DND-41 (cell line): Measurements from ENCODE around the gene RBFOX1.

ENCODE experiments used
- ATAC-seq: fragments of 200-7000 bp; cut with Tn5 transposase; 3 replicates; pipeline ENCODE4 v1.9.1; 2021; ENCODE audit warnings: low read depth; ENCODE audit not compliant: insufficient read depth
- DNase-seq: peaks from one replicate; pipeline ENCODE4 v3.0.0-alpha.2; 2020
- H2AFZ ChIP-seq: 2 replicates; pipeline ENCODE4 v1.6.0; 2012; ENCODE audit warnings: low read depth, low read length
- H3K27ac ChIP-seq: 2 replicates; pipeline ENCODE4 v1.5.1; 2012; ENCODE audit warnings: low read length, inconsistent platforms
- H3K27me3 ChIP-seq: fragments of 200-600 bp; sonication (generic); 2 replicates; pipeline ENCODE4 v1.6.0; 2012; ENCODE audit warnings: low read length, mild to moderate bottlenecking, inconsistent platforms; ENCODE audit not compliant: insufficient read depth, poor library complexity
- H3K36me3 ChIP-seq: 2 replicates; pipeline ENCODE4 v1.5.1; 2012; ENCODE audit warnings: low read length, inconsistent platforms; ENCODE audit not compliant: insufficient read depth
- H3K4me1 ChIP-seq: 2 replicates; pipeline ENCODE4 v1.5.1; 2012; ENCODE audit warnings: mild to moderate bottlenecking, low read length; ENCODE audit not compliant: insufficient read depth
- H3K4me2 ChIP-seq: 2 replicates; pipeline ENCODE4 v1.6.0; 2012; ENCODE audit warnings: mild to moderate bottlenecking, moderate library complexity, low read length, inconsistent platforms; ENCODE audit not compliant: insufficient read depth
- H3K4me3 ChIP-seq, 2 experiments: fragments of 200-600 bp in 1 of 2; shearing (Covaris generic) in 1 of 2; 2 replicates each; pipeline ENCODE4 v1.5.1; 2012 to 2016; ENCODE audit warnings: inconsistent platforms in 2 of 2, low read length in 2 of 2, mild to moderate bottlenecking in 2 of 2, low read depth in 1 of 2, moderate library complexity in 1 of 2
- H3K79me2 ChIP-seq: 2 replicates; pipeline ENCODE4 v1.6.0; 2012; ENCODE audit warnings: low read length, inconsistent platforms; ENCODE audit not compliant: insufficient read depth
- H3K9ac ChIP-seq: 2 replicates; pipeline ENCODE4 v1.6.0; 2012; ENCODE audit warnings: low read depth, mild to moderate bottlenecking, inconsistent platforms, low read length, moderate library complexity
- H3K9me3 ChIP-seq: 2 replicates; pipeline ENCODE4 v1.5.1; 2012; ENCODE audit warnings: low read length, moderate library complexity, mild to moderate bottlenecking, inconsistent platforms; ENCODE audit not compliant: insufficient read depth, severe bottlenecking
- H4K20me1 ChIP-seq: 2 replicates; pipeline ENCODE4 v1.6.0; 2012; ENCODE audit warnings: low read length; ENCODE audit not compliant: insufficient read depth
- CTCF ChIP-seq: IDR thresholded peaks from 2 replicates; pipeline ENCODE4 v1.5.1; 2012; ENCODE audit warnings: borderline replicate concordance, low read length, moderate library complexity, mild to moderate bottlenecking; ENCODE audit not compliant: poor library complexity, severe bottlenecking; ENCODE audit errors: extremely low read depth
- EZH2 ChIP-seq: IDR thresholded peaks from 3 replicates; pipeline ENCODE4 v1.6.1; 2012; ENCODE audit warnings: borderline replicate concordance, low read depth, mild to moderate bottlenecking, moderate library complexity, low read length, inconsistent platforms; ENCODE audit not compliant: severe bottlenecking

The RBFOX1 gene

GRCh38 chr16:7373776-7374175, 41.1 kb downstream of the RBFOX1 start:
- Histone ChIP-seq H3K4me2 (no peak overlapping the region), H4K20me1 (no peaks in the 10 kb centered on the region)

DNA sequence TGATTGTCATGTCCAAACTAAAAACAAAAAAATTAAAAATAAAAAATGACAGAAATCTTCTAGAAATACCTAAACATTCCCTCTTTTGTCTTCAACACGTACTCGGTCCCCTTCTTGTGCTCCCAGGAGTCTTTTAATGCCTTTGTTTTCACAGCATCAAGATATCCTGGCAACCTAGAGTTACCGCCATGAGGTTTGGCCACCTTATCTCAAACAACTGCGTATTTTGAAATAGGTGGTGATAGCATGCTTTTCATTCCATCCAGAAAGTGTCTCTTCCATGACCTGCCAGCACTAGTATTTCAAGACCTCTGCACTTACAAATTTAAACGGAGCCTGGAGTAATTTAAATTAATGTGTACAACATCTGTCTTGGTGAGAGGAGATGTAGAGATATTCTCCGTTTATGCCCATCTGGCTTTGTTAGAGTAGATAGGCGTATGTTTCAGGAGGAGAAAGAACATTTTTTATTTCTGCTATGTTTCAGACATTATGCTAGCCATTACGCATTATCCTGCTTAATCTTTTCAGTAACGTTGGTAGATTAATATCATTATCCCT, 42.0 kb downstream of the RBFOX1 start:
- H3K27me3 ChIP-seq: no peaks in the 10 kb centered on the region
- H3K27ac ChIP-seq: no peak overlapping the region
- no peak overlapping the region for H3K9ac ChIP-seq
- H3K4me3 ChIP-seq: no peak overlapping the region
- H4K20me1 ChIP-seq: no peaks in the 10 kb centered on the region
- no peak overlapping the region for H2AFZ ChIP-seq
- no peak overlapping the region for H3K4me2 ChIP-seq
- TF ChIP-seq CTCF (no peak), EZH2 (no peak)
- no peaks in the 10 kb centered on the region for H3K79me2 ChIP-seq
- no peaks in the 10 kb centered on the region for H3K36me3 ChIP-seq
- DNase-seq (no peak), ATAC-seq (no peak)
- H3K4me1 ChIP-seq: no peaks in the 10 kb centered on the region
- no peaks in the 10 kb centered on the region for H3K9me3 ChIP-seq

More at GRCh38 chr16:7373776-7374175, 41.1 kb downstream of the RBFOX1 start:
- TF ChIP-seq EZH2: no peak
- no peak for TF ChIP-seq CTCF
- Histone ChIP-seq H3K4me1 (no peaks in the 10 kb centered on the region), H3K4me3 (no peak overlapping the region), H3K9me3 (no peaks in the 10 kb centered on the region), H3K27ac (no peak overlapping the region), H3K79me2 (no peaks in the 10 kb centered on the region), H2AFZ (no peak overlapping the region), H3K27me3 (no peaks in the 10 kb centered on the region), H3K36me3 (no peaks in the 10 kb centered on the region), H3K9ac (no peak overlapping the region)
- ATAC-seq (no peak), DNase-seq (no peak)

DNA sequence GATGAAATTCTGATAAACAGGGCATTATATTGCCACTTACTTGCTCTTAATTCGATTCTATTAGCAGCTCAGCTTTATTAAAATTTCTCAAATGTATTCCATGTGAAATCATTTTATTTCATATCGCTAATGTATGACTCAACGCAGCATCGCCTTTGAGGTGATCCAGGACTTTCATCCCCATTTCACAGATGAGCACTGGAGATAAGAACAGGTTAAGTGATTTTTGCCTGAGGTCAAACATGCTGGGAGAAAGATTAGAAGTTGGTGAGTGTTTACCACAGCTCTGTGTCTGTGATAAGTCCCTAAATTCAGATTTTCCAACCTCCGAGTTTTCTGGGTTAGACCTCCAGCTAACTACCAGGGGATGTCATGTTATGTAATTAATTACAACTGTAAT, 43.6 kb downstream of the RBFOX1 start:
- Histone ChIP-seq H3K79me2 (no peaks in the 10 kb centered on the region), H3K9ac (no peak overlapping the region), H4K20me1 (no peaks in the 10 kb centered on the region), H3K27ac (no peak overlapping the region), H3K9me3 (no peaks in the 10 kb centered on the region), H3K36me3 (no peaks in the 10 kb centered on the region), H2AFZ (no peak overlapping the region), H3K4me1 (no peaks in the 10 kb centered on the region), H3K4me2 (no peak overlapping the region), H3K4me3 (no peak overlapping the region), H3K27me3 (no peaks in the 10 kb centered on the region)
- TF ChIP-seq CTCF: no peak
- no peak for TF ChIP-seq EZH2
- DNase-seq: no peak
- ATAC-seq: no peak

DNA sequence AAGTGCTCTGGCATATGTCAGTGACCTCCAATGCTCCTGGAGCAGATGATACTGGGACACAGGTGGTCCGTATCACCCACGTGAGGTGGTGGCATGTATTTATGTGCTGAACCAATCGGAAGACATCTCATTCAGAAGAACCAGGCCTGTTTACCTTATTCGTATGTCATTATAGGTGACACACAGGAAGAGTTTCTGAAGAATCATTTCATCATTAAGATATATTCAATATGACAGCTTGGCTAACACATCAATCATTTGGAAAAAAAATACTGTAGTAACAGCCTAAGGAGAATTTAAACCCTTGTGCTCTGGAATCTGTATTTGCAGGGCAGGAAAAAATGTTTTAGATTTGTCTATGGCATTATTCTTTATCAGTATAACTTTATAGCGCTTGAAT, 44.6 kb downstream of the RBFOX1 start:
- Histone ChIP-seq H3K36me3 (no peaks in the 10 kb centered on the region), H3K27ac (no peak overlapping the region), H3K9me3 (no peaks in the 10 kb centered on the region), H2AFZ (no peak overlapping the region), H3K27me3 (no peaks in the 10 kb centered on the region), H4K20me1 (no peaks in the 10 kb centered on the region), H3K9ac (no peak overlapping the region), H3K4me1 (no peaks in the 10 kb centered on the region), H3K79me2 (no peaks in the 10 kb centered on the region), H3K4me2 (no peak overlapping the region), H3K4me3 (no peak overlapping the region)
- TF ChIP-seq CTCF (no peak), EZH2 (no peak)
- ATAC-seq (no peak), DNase-seq (no peak)
